HepG2 (cell line): ENCODE measurements around the gene FANCG. TPM values are rescaled to one million over a fixed set of nuclear protein-coding genes. Genes with fewer than 3 reads are reported as not detected.

Experiments used
- CREM ChIP-seq, 2 experiments: sonication (generic) in 1 of 2; formaldehyde crosslinking in 1 of 2; IDR thresholded peaks; 2 replicates each; pipeline versions ENCODE4 v1.4.0 to v1.6.1; 2016 to 2020; ENCODE audit warnings: antibody characterized with exemption in 1 of 2, mild to moderate bottlenecking in 1 of 2, missing genetic modification reagents in 1 of 2
- DMAP1 ChIP-seq: IDR thresholded peaks from 2 replicates; pipeline ENCODE4 v1.6.1; 2016
- HES4 ChIP-seq: sonication (generic); formaldehyde crosslinking; IDR thresholded peaks from 2 replicates; pipeline ENCODE4 v1.9.0; 2021; ENCODE audit warnings: mild to moderate bottlenecking, missing genetic modification reagents, borderline replicate concordance
- MEF2D ChIP-seq: sonication (generic); formaldehyde crosslinking; IDR thresholded peaks from 2 replicates; pipeline ENCODE4 v1.5.1; 2020; ENCODE audit warnings: mild to moderate bottlenecking, missing genetic modification reagents
- MTF1 ChIP-seq: sonication (generic); formaldehyde crosslinking; IDR thresholded peaks from 2 replicates; pipeline ENCODE4 v1.5.0; 2020; ENCODE audit warnings: missing genetic modification reagents
- NFE2 ChIP-seq: sonication (generic); formaldehyde crosslinking; IDR thresholded peaks from 2 replicates; pipeline ENCODE4 v1.4.0; 2020; ENCODE audit warnings: missing genetic modification reagents
- PAWR ChIP-seq: sonication (generic); formaldehyde crosslinking; IDR thresholded peaks from 2 replicates; pipeline ENCODE4 v1.4.0; 2020; ENCODE audit warnings: missing genetic modification reagents, mild to moderate bottlenecking, borderline replicate concordance
- PRPF4 ChIP-seq: fragments of 200-400 bp; formaldehyde crosslinking; IDR thresholded peaks from 2 replicates; pipeline ENCODE4 v1.6.1; 2016; ENCODE audit warnings: low read length, low read depth; ENCODE audit not compliant: poor library complexity, severe bottlenecking
- SP140L ChIP-seq: sonication (generic); formaldehyde crosslinking; IDR thresholded peaks from 2 replicates; pipeline ENCODE4 v1.4.0; 2020; ENCODE audit warnings: missing genetic modification reagents, borderline replicate concordance
- TAF15 ChIP-seq: fragments of 200-400 bp; formaldehyde crosslinking; IDR thresholded peaks from one replicate; pipeline ENCODE4 v1.6.1; 2018; ENCODE audit warnings: mild to moderate bottlenecking, low read depth, low read length; ENCODE audit not compliant: poor library complexity, severe bottlenecking
- TEAD3 ChIP-seq: optimal IDR thresholded peaks from 2 replicates; pipeline ENCODE3; 2016; ENCODE audit warnings: borderline replicate concordance
- TRIM24 ChIP-seq: sonication (generic); formaldehyde crosslinking; IDR thresholded peaks from 2 replicates; pipeline ENCODE4 v1.8.0; 2022; ENCODE audit warnings: mild to moderate bottlenecking, missing genetic modification reagents
- ZNF17 ChIP-seq: sonication (generic); formaldehyde crosslinking; IDR thresholded peaks from 2 replicates; pipeline ENCODE4 v1.5.0; 2020; ENCODE audit warnings: mild to moderate bottlenecking, missing genetic modification reagents
- ZNF20 ChIP-seq: sonication (generic); formaldehyde crosslinking; IDR thresholded peaks from 2 replicates; pipeline ENCODE4 v1.4.0; 2020; ENCODE audit warnings: mild to moderate bottlenecking, moderate library complexity, missing genetic modification reagents
- ZNF230 ChIP-seq: sonication (generic); formaldehyde crosslinking; IDR thresholded peaks from 2 replicates; pipeline ENCODE4 v1.4.0; 2020; ENCODE audit warnings: mild to moderate bottlenecking, missing genetic modification reagents
- ZNF264 ChIP-seq: sonication (generic); formaldehyde crosslinking; IDR thresholded peaks from 2 replicates; pipeline ENCODE4 v1.4.0; 2020; ENCODE audit warnings: missing genetic modification reagents
- ZNF3 ChIP-seq: IDR thresholded peaks from 2 replicates; pipeline ENCODE4 v1.7.0; 2017; ENCODE audit warnings: inconsistent platforms
- ZNF543 ChIP-seq: sonication (generic); formaldehyde crosslinking; IDR thresholded peaks from 2 replicates; pipeline ENCODE4 v1.4.0; 2020; ENCODE audit warnings: mild to moderate bottlenecking, missing genetic modification reagents
- ZNF546 ChIP-seq: sonication (generic); formaldehyde crosslinking; conservative IDR thresholded peaks from 2 replicates; pipeline ENCODE4 v1.8.1; 2023; ENCODE audit warnings: mild to moderate bottlenecking, missing genetic modification reagents
- ZNF589 ChIP-seq: sonication (generic); formaldehyde crosslinking; conservative IDR thresholded peaks from 2 replicates; pipeline ENCODE4 v1.8.0; 2022; ENCODE audit warnings: mild to moderate bottlenecking, moderate library complexity, missing genetic modification reagents
- ZNF660 ChIP-seq: sonication (generic); formaldehyde crosslinking; IDR thresholded peaks from 2 replicates; pipeline ENCODE4 v1.5.1; 2020; ENCODE audit warnings: mild to moderate bottlenecking, low read depth, missing genetic modification reagents, borderline replicate concordance
- ZNF792 ChIP-seq: IDR thresholded peaks from 2 replicates; pipeline ENCODE4 v1.6.1; 2016
- polyA plus RNA-seq, 8 experiments: library from polyadenylated mRNA; depleted of rRNA in 3 of 8; stranded (reverse) in 7 of 8; unstranded in 1 of 8; fragments of >200 nt; fragmentation: Illumina TruSeq in 4 of 8; extraction: Trizol in 4 of 8; gene quantifications; 2 replicates each; pipeline versions ENCODE4 v1.2.1 to v1.2.3, GENCODE V29; 2011 to 2016; ENCODE audit warnings: low read depth in 4 of 8, missing spikeins in 1 of 8, mixed read lengths in 1 of 8; ENCODE audit not compliant: insufficient read depth in 1 of 8
- total RNA-seq, 5 experiments: library from RNA; depleted of rRNA; stranded (reverse); fragments of >200 nt; fragmentation: Illumina TruSeq; extraction: Trizol; gene quantifications; 2 replicates each; pipeline ENCODE4 v1.2.3, GENCODE V29; 2016; ENCODE audit warnings: low read depth in 1 of 5
- TF ChIP-seq, protein P1 (sequence below): sonication (generic); formaldehyde crosslinking; IDR thresholded peaks from 2 replicates; pipeline ENCODE4 v1.8.1; 2023; ENCODE audit warnings: mild to moderate bottlenecking, missing genetic modification reagents
- TF ChIP-seq, protein P2 (sequence below): sonication (generic); formaldehyde crosslinking; IDR thresholded peaks from 2 replicates; pipeline ENCODE4 v1.4.0; 2020; ENCODE audit warnings: mild to moderate bottlenecking, missing genetic modification reagents
- TF ChIP-seq, protein P3 (sequence below): sonication (generic); formaldehyde crosslinking; conservative IDR thresholded peaks from 2 replicates; pipeline ENCODE4 v1.8.1; 2023; ENCODE audit warnings: missing genetic modification reagents

FANCG gene
- total and polyA plus RNA-seq, 2 of the 13 experiments (the other 11 are each of a cell fraction or from before 2014, with no cell fraction given): 14.4 to 45.1 TPM

DNA sequence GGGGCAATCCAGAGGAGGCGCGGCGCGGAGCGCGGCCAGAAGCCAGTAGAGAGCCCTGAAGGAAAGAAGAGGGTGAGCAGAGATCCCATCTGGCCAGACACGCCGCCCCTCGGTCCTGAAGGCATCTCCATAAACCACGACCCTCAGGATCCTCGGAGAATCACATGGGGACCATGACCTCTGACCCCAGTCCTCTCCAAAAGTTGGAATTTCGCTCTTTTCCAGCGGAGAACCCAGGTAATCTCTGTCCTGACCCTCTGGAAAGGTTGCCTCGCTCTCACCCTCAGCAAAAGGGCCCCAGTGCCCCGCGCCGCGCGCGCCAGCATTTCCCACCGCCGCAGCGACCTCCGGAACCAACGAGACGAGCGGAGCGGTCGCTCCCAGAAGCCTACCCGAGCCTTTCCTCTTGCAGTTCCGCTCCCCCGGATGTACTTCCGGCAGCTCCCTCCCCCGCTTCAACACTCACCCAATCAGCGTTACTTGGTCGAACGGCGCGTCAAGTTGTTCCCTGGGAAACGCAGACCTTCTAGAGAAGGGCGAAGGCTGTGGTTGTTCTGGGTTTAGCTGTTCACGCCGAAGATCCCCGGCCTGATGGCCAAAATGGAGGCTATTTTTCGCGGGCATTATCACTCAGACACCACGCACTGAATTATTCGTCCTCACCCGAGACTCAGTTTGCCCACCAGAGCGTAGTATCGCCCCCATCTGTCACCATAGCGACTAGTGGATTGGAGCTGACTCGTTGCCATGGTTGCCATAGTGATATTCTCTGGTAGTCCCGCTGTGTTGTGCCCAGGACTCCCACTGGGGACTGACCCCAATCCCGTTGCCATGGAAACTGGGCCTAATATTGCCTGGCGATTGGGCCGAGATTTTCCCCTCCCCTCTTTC is 23.3 kb upstream of the FANCG start, which contains the start of gene STOML2 (continued):
- TF ChIP-seq, protein P1, sequence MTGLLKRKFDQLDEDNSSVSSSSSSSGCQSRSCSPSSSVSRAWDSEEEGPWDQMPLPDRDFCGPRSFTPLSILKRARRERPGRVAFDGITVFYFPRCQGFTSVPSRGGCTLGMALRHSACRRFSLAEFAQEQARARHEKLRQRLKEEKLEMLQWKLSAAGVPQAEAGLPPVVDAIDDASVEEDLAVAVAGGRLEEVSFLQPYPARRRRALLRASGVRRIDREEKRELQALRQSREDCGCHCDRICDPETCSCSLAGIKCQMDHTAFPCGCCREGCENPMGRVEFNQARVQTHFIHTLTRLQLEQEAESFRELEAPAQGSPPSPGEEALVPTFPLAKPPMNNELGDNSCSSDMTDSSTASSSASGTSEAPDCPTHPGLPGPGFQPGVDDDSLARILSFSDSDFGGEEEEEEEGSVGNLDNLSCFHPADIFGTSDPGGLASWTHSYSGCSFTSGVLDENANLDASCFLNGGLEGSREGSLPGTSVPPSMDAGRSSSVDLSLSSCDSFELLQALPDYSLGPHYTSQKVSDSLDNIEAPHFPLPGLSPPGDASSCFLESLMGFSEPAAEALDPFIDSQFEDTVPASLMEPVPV (CRISPR knock-in tag): 0 out of 2 replicates have a peak, but pooled peaks have one; percentile 73
- TF ChIP-seq ZNF20 (CRISPR knock-in tag) (no peak), SP140L (CRISPR knock-in tag) (no peak), ZNF230 (CRISPR knock-in tag) (no peak), ZNF589 (0 out of 2 replicates have a peak, but pooled peaks have one; percentile 71), MEF2D (CRISPR knock-in tag) (no peak), ZNF264 (CRISPR knock-in tag) (peak; percentile 81; the same call in 1 of the 2 replicates), CREM (IDR thresholded peaks at IDR 0.05) (peak; percentile 76), CREM (CRISPR knock-in tag; IDR thresholded peaks at IDR 0.05) (no peak), PRPF4 (no peak), ZNF3 (CRISPR knock-in tag) (no peak), ZNF792 (CRISPR knock-in tag) (peak; percentile 83), NFE2 (CRISPR knock-in tag) (no peak), TAF15 (no peak), DMAP1 (CRISPR knock-in tag) (peak; percentile 91), TRIM24 (CRISPR knock-in tag) (no peak), ZNF660 (CRISPR knock-in tag) (no peak), ZNF543 (CRISPR knock-in tag) (no peak), PAWR (no peak), ZNF17 (CRISPR knock-in tag) (no peak), MTF1 (CRISPR knock-in tag) (no peak), HES4 (CRISPR knock-in tag) (peak; percentile 61; the same call in 1 of the 2 replicates), ZNF546 (no peak), TEAD3 (CRISPR knock-in tag) (peak; percentile 72)
- TF ChIP-seq, protein P2, sequence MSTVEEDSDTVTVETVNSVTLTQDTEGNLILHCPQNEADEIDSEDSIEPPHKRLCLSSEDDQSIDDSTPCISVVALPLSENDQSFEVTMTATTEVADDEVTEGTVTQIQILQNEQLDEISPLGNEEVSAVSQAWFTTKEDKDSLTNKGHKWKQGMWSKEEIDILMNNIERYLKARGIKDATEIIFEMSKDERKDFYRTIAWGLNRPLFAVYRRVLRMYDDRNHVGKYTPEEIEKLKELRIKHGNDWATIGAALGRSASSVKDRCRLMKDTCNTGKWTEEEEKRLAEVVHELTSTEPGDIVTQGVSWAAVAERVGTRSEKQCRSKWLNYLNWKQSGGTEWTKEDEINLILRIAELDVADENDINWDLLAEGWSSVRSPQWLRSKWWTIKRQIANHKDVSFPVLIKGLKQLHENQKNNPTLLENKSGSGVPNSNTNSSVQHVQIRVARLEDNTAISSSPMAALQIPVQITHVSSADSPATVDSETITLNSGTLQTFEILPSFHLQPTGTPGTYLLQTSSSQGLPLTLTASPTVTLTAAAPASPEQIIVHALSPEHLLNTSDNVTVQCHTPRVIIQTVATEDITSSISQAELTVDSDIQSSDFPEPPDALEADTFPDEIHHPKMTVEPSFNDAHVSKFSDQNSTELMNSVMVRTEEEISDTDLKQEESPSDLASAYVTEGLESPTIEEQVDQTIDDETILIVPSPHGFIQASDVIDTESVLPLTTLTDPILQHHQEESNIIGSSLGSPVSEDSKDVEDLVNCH (CRISPR knock-in tag): no peak
- TF ChIP-seq, protein P3, sequence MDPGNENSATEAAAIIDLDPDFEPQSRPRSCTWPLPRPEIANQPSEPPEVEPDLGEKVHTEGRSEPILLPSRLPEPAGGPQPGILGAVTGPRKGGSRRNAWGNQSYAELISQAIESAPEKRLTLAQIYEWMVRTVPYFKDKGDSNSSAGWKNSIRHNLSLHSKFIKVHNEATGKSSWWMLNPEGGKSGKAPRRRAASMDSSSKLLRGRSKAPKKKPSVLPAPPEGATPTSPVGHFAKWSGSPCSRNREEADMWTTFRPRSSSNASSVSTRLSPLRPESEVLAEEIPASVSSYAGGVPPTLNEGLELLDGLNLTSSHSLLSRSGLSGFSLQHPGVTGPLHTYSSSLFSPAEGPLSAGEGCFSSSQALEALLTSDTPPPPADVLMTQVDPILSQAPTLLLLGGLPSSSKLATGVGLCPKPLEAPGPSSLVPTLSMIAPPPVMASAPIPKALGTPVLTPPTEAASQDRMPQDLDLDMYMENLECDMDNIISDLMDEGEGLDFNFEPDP (CRISPR knock-in tag): no peak
